GM23338 (cell line): ENCODE data around the gene ZNF488. TPM values are rescaled to one million over a fixed set of nuclear protein-coding genes. Genes with fewer than 3 reads are reported as not detected.

Experiments used
- CREB1 ChIP-seq: fragments of 250-450 bp; sonication (Bioruptor Pico); IDR thresholded peaks from 2 replicates; pipeline ENCODE4 v1.5.0; 2020; ENCODE audit warnings: low read depth, mild to moderate bottlenecking, moderate library complexity
- CTCF ChIP-seq, 2 experiments: fragments of 200-600 bp in 1 of 2; sonication (generic) in 1 of 2; conservative IDR thresholded peaks; 2 replicates each; pipeline versions ENCODE4 v1.5.1 to v1.6.1; 2016 to 2017; ENCODE audit warnings: antibody characterized with exemption in 2 of 2, low read depth in 2 of 2, mild to moderate bottlenecking in 2 of 2, moderate library complexity in 1 of 2
- ZNF331 ChIP-seq: fragments of 250-450 bp; sonication (Bioruptor Pico); IDR thresholded peaks from 2 replicates; pipeline ENCODE4 v1.5.0; 2020; ENCODE audit warnings: low read depth, mild to moderate bottlenecking, moderate library complexity
- ZNF462 ChIP-seq: fragments of 250-450 bp; sonication (Bioruptor Pico); IDR thresholded peaks from 2 replicates; pipeline ENCODE4 v1.5.0; 2020; ENCODE audit warnings: mild to moderate bottlenecking, moderate library complexity
- polyA plus RNA-seq: library from polyadenylated mRNA; unstranded; fragments of >200 nt; fragmentation: Nextera tagmentation; extraction: Ambion mirVana; gene quantifications from 2 replicates; pipeline ENCODE4 v1.2.1, GENCODE V29; 2016
- total RNA-seq: library from RNA; depleted of rRNA; stranded (reverse); fragments of >200 nt; shearing (Covaris generic); gene quantifications from 2 replicates; pipeline ENCODE4 v1.2.3, GENCODE V29; 2014

The ZNF488 gene
- total and polyA plus RNA-seq, 2 experiments from 2014 or later = 2.5 to 5.2 TPM

GRCh38 chr10:47421057-47421952 is 37.2 kb upstream of the ZNF488 start (continued):
- TF ChIP-seq ZNF462 (CRISPR knock-in tag) (no peak), CREB1 (CRISPR knock-in tag) (no peak), ZNF331 (CRISPR knock-in tag) (no peak), CTCF (conservative IDR thresholded peaks at IDR 0.05; ENCODE audit: low read depth in 2 of 2) (no peak)
